NCI-H345 (cell line): ENCODE data around the gene CNTRL.
"Not testable (repeated sequence)": the region's sequence is repeated elsewhere in the genome, so short reads cannot be mapped to it uniquely, and the experiment has no call there.

ENCODE experiments used
- DNase-seq: peaks from one replicate; lab custom pipeline; 2025; lab: John Stamatoyannopoulos, UW

The CNTRL gene

DNA sequence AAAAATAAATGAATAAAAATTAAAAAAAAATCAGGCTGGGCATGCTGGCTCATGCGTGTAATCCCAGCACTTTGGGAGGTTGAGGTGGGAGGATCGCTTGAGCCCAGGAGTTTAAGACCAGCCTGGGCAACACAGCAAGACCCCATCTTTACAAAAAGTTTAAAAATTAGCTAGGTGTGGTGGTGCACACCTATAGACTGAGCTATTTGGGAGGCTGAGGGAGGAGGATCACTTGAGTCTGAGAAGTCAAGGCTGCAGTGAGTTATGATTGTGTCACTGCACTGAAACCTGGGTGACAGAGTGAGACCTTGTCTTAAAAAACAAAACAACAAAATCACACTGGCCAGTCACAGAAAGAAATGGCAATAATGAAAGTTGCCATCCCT is 3.4 kb upstream of the CNTRL start:
- no peak for DNase-seq

DNA sequence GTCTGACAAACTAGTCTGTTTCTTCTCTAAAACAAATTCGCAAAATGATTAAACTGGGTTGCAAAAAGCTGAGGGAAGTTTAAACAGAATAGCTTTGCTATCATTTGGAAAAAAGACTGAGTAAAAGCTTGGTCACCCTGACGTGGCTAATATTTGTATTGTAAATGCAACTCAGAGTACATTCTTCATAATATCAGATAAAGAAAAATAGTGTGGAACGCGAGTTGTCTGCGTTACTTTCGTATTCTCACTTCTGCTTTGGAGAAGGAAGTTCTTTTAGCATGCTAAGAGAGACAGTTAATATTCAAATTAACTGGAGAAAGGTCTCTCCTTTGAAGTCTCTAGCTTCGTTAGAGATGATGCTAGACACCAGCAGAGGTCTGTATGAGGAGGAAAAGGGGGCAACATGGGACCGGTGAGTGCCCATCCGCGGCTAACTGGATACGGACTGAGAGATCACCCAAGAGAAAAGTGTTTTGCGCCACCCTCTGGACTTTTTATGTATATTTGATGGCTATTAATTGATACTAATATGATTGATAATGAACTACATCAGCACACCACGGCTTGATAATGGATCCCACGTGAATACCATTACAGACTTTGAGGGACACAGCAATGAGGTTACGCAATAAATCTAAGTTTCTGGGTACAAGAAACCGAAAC is 2.9 kb upstream of the CNTRL start:
- DNase-seq: no peak

DNA sequence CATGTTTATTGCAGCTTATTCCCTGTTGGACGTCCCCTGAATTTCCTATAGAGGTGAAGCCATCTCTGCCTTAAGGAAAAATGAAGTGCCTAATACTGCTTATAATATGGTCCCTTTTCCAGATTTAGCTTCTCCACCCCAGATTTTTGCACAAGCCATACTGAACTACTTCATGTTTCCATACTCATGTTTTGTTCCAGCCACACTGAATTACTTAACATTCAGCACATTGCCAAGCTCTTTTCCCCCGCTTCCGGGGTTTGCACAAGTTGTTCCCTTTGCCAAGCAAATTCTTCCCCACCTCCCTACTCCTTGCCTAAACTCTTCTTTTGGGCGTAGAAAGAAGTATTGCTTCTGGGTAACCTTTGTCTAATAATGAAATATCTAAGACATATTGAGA is 1.7 kb upstream of the CNTRL start:
- no peak for DNase-seq

DNA sequence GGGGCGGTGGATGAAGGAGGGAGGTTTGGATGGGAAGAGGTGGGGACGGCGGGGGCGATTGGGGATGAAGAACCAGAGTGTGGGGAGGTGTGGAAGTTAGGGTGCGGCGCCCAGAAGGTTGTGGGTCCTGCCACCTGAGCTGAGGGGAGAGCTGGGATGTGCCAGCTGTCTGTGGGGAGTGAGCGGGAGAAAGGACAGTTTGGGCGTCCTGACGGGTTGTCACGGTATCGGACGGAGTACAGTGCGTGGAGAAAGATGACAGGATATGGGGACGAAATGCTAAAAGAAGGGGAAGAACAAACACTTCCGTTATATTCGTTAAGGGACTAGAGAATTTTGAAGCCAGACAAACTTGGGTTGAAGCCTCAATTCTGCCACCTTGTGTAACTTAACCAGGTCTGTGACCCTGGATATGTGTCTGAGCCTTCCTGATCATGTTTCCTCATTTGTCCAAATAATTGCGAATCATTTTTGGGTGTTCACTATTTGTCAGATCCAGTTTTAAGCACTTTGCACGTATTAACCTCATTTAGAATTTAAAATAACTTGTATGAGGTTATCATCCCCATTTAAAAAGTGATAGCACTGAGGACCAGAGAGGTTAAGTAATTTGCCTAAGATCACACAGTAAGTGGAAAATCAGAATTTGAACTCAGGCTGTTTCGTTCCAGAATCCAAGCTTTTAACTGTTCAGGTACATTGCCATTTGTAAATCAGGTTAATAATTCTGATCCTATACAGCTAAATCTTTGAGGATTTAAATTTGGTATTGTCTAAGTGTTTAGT is 689 bp downstream of the CNTRL start:
- DNase-seq: no peak

DNA sequence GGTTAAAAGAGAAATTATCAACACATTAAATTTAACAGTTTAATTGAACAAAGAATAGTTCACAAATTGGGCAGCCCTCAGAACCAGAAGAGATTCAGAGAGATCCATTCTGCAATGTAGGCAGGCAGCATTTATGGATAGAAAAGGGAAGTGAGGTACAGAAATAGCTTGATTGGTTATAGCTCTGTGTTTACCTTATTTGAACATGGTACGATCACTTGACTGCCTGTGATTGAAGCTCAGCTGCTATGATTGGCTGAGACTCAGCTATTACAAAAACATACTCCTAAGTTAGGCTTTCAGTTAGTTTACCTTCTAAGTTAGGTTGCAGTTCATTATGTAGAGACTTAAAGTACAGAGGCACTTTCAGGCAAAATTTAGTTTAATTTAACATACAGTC is 7.3 kb downstream of the CNTRL start:
- no peak for DNase-seq

DNA sequence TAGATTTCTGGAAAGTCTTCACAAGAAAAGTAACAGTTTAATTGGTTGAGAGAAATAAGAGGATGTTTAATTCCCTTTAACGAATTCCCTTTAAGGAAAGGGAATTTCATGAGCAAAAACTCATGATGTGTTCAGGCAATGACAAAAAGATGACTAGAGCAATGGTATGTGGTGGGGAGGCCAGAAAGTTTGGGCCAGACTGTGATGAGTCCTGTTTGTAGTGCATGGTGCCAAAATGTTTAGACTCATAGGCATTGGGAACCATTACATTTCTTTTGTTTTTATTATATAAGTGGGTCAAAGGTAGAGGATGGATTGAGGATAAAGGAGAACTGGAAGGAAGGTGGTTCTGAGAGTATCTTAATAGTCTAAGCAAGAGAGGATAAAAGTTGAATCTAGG is 10.9 kb downstream of the CNTRL start:
- no peak for DNase-seq

DNA sequence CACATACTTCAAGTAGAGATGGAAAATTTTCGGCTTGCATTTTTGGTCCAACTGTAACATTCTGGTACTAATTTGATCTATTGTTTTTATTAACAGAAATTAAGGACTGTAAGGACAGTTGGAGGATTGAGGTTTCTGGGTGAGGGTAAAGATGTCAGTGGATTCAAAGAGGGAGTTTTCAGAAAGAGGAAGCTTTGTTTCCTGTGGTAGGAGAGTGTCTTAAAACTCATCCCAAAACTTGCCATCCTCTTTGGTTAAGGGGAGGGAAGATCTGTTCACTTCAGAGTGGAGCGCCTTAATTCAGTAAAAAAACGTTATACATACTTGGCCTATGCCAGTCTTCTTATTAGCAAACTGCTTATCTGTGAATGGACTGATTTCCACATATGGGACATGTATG is 13.8 kb downstream of the CNTRL start:
- no peak for DNase-seq

DNA sequence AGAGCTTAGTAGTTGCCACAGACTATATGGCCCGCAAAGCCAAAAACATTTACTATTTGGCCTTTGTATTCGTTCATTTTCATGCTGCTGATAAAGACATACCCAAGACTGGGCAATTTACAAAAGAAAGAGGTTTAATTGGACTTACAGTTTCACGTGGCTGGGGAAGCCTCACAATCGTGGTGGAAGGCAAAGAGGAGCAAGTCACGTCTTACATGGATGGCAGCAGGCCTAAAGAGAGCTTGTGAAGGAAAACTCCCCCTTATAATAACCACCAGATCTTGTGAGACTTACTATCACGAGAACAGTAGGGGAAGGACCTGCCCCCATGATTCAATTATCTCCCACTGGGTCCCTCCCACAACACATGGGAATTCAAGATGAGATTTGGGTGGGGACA is 16.0 kb downstream of the CNTRL start:
- DNase-seq: not testable (repeated sequence)

DNA sequence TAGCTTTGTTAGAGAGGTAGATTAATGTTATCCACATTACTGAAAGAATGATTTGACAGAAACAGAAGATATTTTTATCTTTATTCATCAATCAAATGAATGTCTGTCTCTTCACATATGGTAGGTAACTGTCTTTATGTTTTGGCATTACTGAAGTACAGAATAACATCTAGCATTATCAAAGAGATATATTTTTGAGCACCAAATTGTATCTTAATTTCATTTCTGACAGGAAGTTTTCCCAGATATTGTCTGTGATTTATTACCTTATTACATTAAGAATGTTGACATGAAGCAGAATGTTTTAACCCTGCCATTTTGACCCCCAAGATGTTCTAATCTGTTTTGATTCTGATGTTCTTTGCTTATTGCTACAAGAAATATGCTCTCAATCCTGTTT is 20.3 kb downstream of the CNTRL start:
- DNase-seq: no peak

DNA sequence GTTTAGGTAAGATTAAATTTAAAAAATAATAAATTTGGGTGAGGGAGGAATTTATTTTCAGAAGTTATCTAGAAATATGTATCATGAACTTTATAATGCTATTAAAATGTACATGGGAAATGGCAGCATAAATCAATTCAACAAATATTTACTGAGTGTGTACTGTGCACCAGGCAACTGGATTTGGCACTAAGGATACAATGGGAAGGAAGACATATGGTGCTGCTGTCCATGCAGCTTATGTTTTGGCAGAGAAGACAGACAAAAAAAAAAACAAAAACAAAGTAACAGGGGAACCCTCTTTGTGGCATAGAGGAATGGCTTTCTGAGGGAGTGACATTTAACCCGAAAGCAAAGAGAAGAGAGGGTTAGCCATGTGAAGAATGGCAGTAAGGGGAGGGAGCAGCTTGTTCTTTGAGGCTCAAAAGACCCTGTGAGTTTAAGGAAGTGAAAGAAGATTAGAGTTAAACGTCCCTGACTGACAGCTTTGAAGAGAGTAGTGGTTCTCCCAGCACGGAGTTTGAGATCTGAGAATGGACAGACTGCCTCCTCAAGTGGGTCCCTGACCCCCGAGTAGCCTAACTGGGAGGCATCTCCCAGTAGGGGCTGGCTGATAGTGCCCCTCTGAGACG is 23.9 kb downstream of the CNTRL start:
- no peak for DNase-seq

DNA sequence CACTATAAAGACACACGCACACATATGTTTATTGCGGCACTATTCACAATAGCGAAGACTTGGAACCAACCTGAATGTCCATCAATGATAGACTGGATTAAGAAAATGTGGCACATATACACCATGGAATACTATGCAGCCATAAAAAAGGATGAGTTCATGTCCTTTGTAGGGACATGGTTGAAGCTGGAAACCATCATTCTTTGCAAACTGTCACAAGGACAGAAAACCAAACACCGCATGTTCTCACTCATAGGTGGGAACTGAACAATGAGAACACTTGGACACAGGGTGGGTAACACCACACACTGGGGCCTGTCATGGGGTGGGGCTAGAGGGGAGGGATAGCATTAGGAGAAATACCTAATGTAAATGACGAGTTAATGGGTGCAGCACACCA is 29.3 kb downstream of the CNTRL start:
- DNase-seq: not testable (repeated sequence)

DNA sequence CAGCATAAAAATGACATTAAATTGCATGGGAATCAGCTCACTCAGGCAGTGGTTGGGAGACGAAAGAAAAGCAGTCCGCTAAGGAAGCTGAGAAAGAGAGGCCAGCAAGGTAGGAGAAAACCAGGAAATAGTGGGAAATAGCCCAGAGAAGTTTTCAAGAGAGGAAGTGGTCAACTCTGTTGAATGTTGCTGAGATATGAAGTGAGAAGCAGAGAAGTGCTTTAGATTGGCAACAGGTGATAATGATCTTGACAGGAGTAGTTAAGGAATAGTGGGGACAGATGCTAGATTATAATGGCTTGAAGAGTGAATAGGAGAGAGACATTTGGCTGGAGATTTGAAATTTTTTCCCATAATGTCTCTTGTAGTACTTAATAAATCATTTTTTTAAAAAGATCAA is 30.8 kb downstream of the CNTRL start:
- no peak for DNase-seq

DNA sequence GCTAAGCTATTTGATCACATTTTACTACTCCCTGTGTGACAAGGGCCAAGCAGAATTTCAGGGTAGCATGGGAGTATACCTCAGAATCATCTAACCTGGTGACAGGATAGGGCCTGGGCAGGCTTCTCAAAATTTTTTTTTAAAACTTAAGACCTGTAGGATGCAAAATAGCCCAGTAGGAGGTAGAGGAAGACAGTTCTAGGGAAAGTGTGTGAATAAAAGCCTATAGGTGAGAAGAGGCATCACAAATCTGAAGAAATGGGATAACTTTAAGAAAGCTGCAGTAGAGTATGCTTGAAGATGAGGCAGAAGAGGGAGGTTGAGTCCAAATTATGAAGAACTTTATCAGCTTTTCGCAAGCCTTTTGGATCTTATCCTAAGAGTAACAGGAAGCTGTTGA is 32.3 kb downstream of the CNTRL start:
- DNase-seq: no peak

DNA sequence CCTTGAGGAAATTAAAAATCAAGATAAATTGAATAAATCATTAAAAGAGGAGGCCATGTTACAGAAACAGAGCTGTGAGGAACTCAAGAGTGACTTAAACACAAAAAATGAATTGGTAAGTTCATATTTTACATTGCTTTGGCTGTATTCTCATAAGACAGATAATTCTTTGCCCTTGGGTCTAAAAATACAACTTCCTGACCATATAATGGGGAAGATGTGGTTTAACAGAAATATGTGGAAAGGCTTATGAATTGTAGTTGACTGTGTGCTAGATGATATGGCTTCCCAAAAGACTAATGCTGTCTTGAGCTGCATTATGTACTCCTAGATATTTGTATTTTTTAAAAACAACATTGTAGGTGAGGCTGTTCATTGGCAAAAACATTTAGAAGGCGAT is 33.1 kb downstream of the CNTRL start:
- DNase-seq: no peak

DNA sequence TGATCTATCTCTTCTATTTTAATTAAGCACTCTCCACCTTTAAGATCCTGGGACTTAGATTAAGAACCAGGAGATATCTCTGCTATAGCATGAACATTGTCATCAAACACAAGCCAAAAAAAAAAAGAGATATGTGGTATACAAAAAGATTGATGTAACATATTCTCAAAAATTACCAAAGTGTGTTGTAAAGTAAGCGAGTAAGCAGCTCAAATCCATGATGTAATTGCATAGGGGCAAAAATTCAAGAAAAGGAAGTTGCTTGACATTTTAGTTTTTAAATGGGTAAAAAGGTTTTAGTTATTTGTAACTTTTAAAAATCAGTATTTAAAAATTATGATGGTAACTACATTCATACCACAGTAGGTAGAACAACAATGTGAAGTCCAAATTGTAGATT is 40.7 kb downstream of the CNTRL start:
- no peak for DNase-seq

DNA sequence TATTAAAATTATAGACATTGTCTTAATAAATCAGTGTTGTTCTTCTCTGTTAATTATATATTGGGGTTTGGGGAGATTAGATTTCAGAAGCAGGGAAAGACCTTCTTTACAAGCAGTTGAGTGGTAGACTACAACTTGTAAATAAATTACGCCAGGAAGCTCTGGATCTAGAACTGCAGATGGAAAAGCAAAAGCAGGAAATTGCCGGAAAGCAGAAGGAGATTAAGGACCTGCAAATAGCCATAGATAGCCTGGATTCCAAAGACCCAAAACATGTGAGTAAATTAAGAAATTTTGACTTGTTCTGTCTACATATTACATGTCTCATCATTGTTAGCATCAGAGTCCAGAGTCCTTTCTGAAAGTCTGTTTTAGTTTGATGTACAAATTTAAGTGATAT is 43.5 kb downstream of the CNTRL start:
- no peak for DNase-seq

DNA sequence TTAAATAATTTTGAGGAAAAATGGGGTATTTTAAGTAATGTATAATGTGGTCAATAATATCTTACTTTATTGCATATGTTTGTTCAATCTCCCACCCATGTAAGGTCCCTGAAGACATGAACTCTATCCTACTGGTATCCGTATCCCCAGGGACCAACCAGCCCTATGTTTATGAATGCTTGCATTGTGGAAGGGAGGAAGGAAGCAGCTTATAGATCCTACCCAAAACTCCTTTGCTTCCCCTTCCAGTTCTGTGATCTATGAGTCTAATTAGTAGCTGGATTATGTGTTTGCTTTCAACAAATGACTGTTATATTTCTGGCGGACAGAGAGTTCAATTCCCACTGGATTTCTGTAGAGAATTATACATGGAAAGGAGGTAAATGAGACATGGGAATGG is 45.6 kb downstream of the CNTRL start:
- no peak for DNase-seq

DNA sequence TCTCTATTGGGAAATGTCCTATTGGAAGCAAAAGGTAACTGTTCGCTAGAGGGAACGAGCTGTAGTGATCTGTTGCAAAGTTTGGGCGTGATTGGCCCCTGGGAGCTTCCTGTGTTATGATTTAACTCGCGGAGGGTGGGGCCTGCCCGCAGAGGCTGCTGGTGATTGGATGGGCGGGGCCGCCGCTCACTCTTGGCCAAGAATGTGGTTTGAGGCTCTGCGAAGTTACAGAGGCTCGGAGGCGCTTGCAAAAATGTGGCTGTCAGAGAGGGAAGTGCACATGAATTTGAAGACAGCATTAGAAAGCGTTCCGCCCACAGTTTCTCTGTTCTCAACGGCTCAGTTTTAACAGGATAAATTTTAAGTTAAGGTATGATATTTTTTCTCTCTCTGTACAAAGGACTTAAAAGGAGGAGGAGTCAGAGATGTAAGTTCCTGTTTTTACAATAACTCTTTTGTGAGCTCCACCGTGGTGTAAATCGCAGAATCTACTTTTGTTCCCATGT is 46.9 kb downstream of the CNTRL start:
- no peak for DNase-seq

DNA sequence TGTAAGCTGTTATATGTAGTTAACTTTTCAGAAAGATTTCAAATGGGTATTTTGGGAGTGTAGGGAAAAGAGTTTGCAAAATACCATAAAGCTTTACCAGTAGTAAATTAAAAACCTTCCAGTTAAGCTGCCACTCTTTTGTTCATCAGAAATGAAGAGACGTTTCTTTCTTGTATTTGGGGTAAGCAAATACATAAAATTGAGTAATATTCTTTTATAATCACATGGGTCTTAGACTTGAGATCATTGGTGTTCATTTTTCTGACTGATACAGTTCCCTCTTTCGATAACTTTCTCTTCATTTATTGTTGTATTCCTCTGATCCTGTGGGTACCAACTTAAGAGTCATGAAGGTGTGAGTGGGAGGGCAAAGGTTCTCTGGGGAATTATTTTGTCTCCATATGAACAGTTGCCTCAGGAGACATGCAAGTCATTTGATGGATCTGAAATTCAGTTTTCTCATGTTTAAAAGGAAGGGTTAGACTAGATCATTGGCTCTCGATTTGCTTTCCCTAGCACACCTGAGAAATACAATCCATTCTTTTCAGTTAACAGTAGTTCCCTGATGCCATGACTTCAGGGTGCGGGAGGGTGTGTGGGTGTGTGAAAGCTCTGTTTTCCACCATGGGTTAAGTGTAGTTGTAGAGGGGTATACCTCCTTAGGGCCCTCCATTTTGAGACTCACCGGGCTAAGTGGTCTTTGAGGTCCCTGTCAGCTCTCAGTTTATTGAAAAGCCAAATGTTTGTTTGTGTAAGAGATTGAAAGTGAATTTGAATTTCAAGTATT is 47.7 kb downstream of the CNTRL start:
- DNase-seq: no peak

DNA sequence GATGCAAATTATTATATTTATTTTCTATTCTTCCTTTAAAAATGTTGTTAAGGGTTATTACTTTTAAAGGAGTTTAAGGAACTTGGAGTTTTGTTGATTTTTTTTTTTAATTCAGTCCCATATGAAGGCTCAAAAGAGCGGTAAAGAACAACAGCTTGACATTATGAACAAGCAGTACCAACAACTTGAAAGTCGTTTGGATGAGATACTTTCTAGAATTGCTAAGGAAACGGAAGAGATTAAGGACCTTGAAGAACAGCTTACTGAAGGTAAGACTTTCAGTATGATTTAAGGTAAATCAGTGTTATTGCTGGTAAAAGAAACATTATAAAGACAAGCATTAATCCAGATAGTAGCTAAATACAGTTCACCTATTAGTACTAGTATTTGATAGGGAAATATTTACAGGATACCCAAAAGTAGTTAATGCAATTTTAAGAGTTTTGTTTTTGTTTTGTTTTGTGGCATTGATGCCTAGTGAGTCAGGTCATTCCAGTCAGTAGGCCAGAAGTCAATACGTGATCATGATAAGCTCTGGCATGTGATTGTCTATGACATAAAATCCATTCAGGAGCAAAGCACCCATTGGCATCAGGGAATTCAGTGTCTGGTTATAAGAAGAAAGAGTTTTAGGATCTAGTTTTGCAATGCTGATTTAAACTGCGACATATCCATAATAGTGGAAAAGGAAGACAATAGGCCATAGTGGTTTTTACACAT is 49.2 kb downstream of the CNTRL start:
- no peak for DNase-seq

DNA sequence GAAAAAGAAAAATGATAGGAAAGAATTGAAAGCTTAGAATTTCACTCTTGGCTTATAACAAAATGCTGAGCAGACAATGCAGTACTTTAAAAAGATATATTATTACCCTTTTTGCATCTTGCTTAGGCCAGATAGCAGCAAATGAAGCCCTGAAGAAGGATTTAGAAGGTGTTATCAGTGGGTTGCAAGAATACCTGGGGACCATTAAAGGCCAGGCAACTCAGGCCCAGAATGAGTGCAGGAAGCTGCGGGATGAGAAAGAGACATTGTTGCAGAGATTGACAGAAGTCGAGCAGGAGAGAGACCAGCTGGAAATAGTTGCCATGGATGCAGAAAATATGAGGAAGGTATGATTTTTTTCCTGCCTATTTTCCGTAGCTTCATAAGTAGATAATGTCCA is 50.8 kb downstream of the CNTRL start:
- DNase-seq: no peak

DNA sequence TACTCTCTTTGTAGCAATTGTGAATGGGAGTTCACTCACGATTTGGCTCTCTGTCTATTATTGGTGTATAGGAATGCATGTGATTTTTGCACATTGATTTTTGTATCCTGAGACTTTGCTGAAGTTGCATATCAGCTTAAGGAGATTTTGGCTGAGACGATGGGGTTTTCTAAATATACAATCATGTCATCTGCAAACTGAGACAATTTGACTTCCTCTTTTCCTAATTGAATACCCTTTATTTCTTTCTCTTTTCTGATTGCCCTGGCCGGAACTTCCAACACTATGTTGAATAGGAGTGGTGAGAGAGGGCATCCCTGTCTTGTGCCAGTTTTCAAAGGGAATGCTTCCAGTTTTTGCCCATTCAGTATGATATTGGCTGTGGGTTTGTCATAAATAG is 54.6 kb downstream of the CNTRL start:
- not testable (repeated sequence) for DNase-seq
